DOHH2 (cell line): Measurements from ENCODE around the gene FNDC3B.

Experiments
- H3F3A ChIP-seq: fragments of 200-600 bp; sonication (generic), shearing (Covaris generic); 2 replicates; pipeline ENCODE4 v1.6.0; 2016; ENCODE audit warnings: antibody characterized with exemption, mild to moderate bottlenecking; ENCODE audit not compliant: control insufficient read depth, insufficient read depth
- H3K27ac ChIP-seq: fragments of 200-600 bp; sonication (generic); 2 replicates; pipeline ENCODE4 v1.5.1; 2014; ENCODE audit warnings: low read depth, mild to moderate bottlenecking, low read length, moderate library complexity
- H3K27me3 ChIP-seq: fragments of 200-600 bp; sonication (generic); 2 replicates; pipeline ENCODE4 v1.6.1; 2014; ENCODE audit warnings: mild to moderate bottlenecking, low read length, mixed read lengths; ENCODE audit not compliant: control insufficient read depth
- H3K36me3 ChIP-seq: fragments of 200-600 bp; sonication (generic); 2 replicates; pipeline ENCODE4 v1.6.1; 2014; ENCODE audit warnings: mild to moderate bottlenecking, low read length, moderate library complexity, mixed read lengths; ENCODE audit not compliant: control insufficient read depth
- H3K4me1 ChIP-seq: fragments of 200-600 bp; sonication (generic); 2 replicates; pipeline ENCODE4 v1.6.1; 2014; ENCODE audit warnings: mild to moderate bottlenecking, low read length, mixed read lengths; ENCODE audit not compliant: control insufficient read depth
- H3K4me2 ChIP-seq: fragments of 200-600 bp; sonication (generic); 2 replicates; pipeline ENCODE4 v1.6.0; 2014; ENCODE audit warnings: mild to moderate bottlenecking, low read length, moderate library complexity
- H3K4me3 ChIP-seq: fragments of 200-600 bp; sonication (generic); 2 replicates; pipeline ENCODE4 v1.5.1; 2014; ENCODE audit warnings: mild to moderate bottlenecking, low read length, mixed read lengths
- H3K79me2 ChIP-seq: fragments of 200-600 bp; sonication (generic); 2 replicates; pipeline ENCODE4 v1.6.1; 2014; ENCODE audit warnings: mild to moderate bottlenecking, low read length, mixed read lengths; ENCODE audit not compliant: control insufficient read depth
- H3K9me2 ChIP-seq: fragments of 200-600 bp; sonication (generic); replicated peaks from 2 replicates; pipeline ENCODE4 v1.6.1; 2014; ENCODE audit warnings: mild to moderate bottlenecking, low read length, mixed read lengths; ENCODE audit not compliant: control insufficient read depth
- H3K9me3 ChIP-seq: fragments of 200-600 bp; sonication (generic); 2 replicates; pipeline ENCODE4 v1.6.1; 2014; ENCODE audit warnings: antibody characterized with exemption, low read length, mixed read lengths; ENCODE audit not compliant: control insufficient read depth, insufficient read depth
- H4K20me1 ChIP-seq: fragments of 200-600 bp; sonication (generic); 2 replicates; pipeline ENCODE4 v1.6.0; 2014; ENCODE audit warnings: low read depth, mild to moderate bottlenecking, antibody characterized with exemption, low read length, moderate library complexity; ENCODE audit not compliant: control insufficient read depth, insufficient read depth
- EZH2phosphoT487 ChIP-seq: fragments of 200-600 bp; sonication (generic); IDR thresholded peaks from 2 replicates; pipeline ENCODE4 v1.6.1; 2017; ENCODE audit warnings: borderline replicate concordance, mild to moderate bottlenecking, antibody characterized with exemption, low read length, moderate library complexity, mixed read lengths
- TF ChIP-seq, protein P1 (sequence below): fragments of 200-600 bp; sonication (generic); IDR thresholded peaks from one replicate; pipeline ENCODE4 v1.5.1; 2014; ENCODE audit warnings: antibody characterized with exemption, mild to moderate bottlenecking, low read depth, low read length; ENCODE audit not compliant: poor library complexity, severe bottlenecking

Gene FNDC3B

DNA sequence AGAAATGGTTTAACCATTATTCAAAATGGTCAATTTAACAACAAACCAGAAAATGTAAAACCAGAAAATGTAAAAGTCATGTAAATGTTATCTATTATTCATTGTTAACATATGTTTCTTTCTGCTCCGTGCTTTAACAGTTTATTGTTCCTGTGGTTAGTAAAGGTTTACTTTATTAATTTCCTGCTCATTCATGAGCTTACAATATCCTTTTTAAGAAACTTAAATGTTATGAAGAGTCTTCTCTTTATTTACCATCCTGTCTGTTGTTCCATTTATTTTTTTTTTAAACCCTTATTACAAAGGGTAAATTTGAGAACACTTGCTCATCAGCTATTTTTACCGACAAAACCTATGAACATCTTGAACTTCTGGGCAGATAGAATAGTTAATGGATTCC lies 260.8 kb downstream of the FNDC3B start:
- Histone ChIP-seq H3K79me2 (no peaks in the 10 kb centered on the region), H3K27ac (no peak overlapping the region), H3K4me1 (no peaks in the 10 kb centered on the region), H4K20me1 (no peaks in the 10 kb centered on the region), H3F3A (no peaks in the 10 kb centered on the region), H3K4me2 (no peak overlapping the region), H3K4me3 (no peak overlapping the region), H3K9me3 (no peaks in the 10 kb centered on the region), H3K36me3 (no peaks in the 10 kb centered on the region), H3K9me2 (no peaks in the 10 kb centered on the region), H3K27me3 (no peaks in the 10 kb centered on the region)
- TF ChIP-seq, protein P1, sequence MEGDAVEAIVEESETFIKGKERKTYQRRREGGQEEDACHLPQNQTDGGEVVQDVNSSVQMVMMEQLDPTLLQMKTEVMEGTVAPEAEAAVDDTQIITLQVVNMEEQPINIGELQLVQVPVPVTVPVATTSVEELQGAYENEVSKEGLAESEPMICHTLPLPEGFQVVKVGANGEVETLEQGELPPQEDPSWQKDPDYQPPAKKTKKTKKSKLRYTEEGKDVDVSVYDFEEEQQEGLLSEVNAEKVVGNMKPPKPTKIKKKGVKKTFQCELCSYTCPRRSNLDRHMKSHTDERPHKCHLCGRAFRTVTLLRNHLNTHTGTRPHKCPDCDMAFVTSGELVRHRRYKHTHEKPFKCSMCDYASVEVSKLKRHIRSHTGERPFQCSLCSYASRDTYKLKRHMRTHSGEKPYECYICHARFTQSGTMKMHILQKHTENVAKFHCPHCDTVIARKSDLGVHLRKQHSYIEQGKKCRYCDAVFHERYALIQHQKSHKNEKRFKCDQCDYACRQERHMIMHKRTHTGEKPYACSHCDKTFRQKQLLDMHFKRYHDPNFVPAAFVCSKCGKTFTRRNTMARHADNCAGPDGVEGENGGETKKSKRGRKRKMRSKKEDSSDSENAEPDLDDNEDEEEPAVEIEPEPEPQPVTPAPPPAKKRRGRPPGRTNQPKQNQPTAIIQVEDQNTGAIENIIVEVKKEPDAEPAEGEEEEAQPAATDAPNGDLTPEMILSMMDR: no peak
- no peak for TF ChIP-seq EZH2phosphoT487

DNA sequence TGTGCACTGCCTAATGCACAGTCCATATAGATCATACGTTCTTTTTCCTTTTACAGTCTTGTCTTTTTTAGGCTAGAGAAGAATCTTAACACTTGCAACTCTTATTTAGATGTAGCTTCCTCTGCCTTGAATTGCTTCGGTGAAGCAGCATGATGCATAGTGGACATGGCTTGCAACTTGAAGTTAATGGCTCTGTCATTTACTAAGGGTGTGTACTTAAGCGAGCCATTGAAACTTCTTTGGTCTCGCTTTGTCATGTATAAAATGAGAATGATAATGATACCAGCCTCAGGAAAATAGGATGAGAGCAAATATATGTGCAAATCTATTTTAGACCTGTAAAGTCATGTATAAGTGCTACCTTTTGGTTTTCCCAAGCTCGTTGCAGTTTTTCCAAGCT lies 261.5 kb downstream of the FNDC3B start:
- no peaks in the 10 kb centered on the region for H4K20me1 ChIP-seq
- no peak overlapping the region for H3K4me2 ChIP-seq
- TF ChIP-seq, protein P1: no peak
- no peak for TF ChIP-seq EZH2phosphoT487
- H3K27ac ChIP-seq: no peak overlapping the region
- no peaks in the 10 kb centered on the region for H3K9me3 ChIP-seq
- no peak overlapping the region for H3K4me3 ChIP-seq
- no peaks in the 10 kb centered on the region for H3F3A ChIP-seq
- H3K79me2 ChIP-seq: no peaks in the 10 kb centered on the region
- H3K9me2 ChIP-seq: no peaks in the 10 kb centered on the region
- H3K36me3 ChIP-seq: no peaks in the 10 kb centered on the region
- H3K27me3 ChIP-seq: no peaks in the 10 kb centered on the region
- H3K4me1 ChIP-seq: no peaks in the 10 kb centered on the region

DNA sequence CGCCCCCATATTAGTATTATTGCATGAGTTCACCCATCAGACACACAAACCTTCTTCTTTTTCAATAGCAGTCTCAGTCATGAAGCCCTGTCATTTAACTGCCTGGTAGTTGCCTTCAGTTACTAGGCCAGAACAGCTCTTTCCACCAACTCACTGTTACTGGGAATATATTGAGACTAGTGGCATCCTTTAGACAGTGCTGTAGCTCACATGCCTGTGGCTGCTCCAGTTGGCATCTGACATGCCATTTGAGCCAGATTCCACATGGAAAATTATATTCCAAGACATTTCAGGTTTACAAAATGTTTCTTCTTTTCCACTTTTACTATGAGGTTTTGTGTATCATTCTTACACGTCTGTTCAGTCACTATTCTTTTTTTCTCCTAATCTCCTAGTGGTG lies 262.8 kb downstream of the FNDC3B start:
- no peaks in the 10 kb centered on the region for H3K27me3 ChIP-seq
- no peaks in the 10 kb centered on the region for H3K4me1 ChIP-seq
- H3F3A ChIP-seq: no peaks in the 10 kb centered on the region
- H3K4me2 ChIP-seq: no peak overlapping the region
- no peak overlapping the region for H3K4me3 ChIP-seq
- H4K20me1 ChIP-seq: no peaks in the 10 kb centered on the region
- no peaks in the 10 kb centered on the region for H3K9me3 ChIP-seq
- no peaks in the 10 kb centered on the region for H3K79me2 ChIP-seq
- no peaks in the 10 kb centered on the region for H3K9me2 ChIP-seq
- TF ChIP-seq, protein P1: no peak
- no peak for TF ChIP-seq EZH2phosphoT487
- no peaks in the 10 kb centered on the region for H3K36me3 ChIP-seq
- no peak overlapping the region for H3K27ac ChIP-seq

DNA sequence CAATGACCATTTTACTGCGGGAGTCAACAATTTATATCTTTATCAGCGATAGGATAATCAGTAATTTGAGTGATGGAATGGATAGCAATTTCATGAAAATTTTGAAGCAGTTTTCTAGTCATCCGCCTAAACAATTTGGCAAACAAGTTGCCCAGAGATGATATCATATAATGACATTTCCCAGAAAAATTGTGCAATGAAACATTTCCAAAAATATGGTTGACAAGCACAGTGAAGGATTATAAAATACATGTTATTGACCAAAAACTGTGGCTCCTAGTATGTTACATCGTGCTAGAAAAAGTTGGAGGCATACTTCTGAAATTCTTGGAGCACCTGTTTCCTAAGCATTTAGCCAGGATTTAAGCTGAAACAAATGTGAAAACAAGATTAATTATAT lies 263.8 kb downstream of the FNDC3B start:
- Histone ChIP-seq H4K20me1 (no peaks in the 10 kb centered on the region), H3K4me1 (no peaks in the 10 kb centered on the region), H3K4me2 (no peak overlapping the region), H3K4me3 (no peak overlapping the region), H3K9me2 (no peaks in the 10 kb centered on the region), H3K79me2 (no peaks in the 10 kb centered on the region), H3K27ac (no peak overlapping the region), H3K27me3 (no peaks in the 10 kb centered on the region), H3K9me3 (no peaks in the 10 kb centered on the region), H3F3A (no peaks in the 10 kb centered on the region), H3K36me3 (no peaks in the 10 kb centered on the region; the same call in 1 of the 2 replicates)
- TF ChIP-seq, protein P1: no peak
- TF ChIP-seq EZH2phosphoT487: no peak
